Upper lobe of right lung (tissue), 1 donor: ENCODE measurements around the gene RNU5B-1. TPM values are rescaled to one million over a fixed set of nuclear protein-coding genes. Genes with fewer than 3 reads are reported as not detected.

Experiments used
- ATAC-seq: fragments of 200-7000 bp; cut with Tn5 transposase; one replicate; pipeline ENCODE4 v1.9.1; 2020; ENCODE audit warnings: mild to moderate bottlenecking, moderate library complexity
- DNase-seq: peaks from one replicate; pipeline ENCODE4 v3.0.0-alpha.2; 2020
- H3K27ac ChIP-seq: fragments of 200-600 bp; one replicate; pipeline ENCODE4 v1.8.0; 2022
- H3K27me3 ChIP-seq: fragments of 200-600 bp; one replicate; pipeline ENCODE4 v1.8.0; 2022; ENCODE audit warnings: mild to moderate bottlenecking
- H3K36me3 ChIP-seq: fragments of 200-600 bp; one replicate; pipeline ENCODE4 v1.8.0; 2022
- H3K4me1 ChIP-seq: fragments of 200-600 bp; one replicate; pipeline ENCODE4 v1.8.0; 2022
- H3K4me3 ChIP-seq: fragments of 200-600 bp; one replicate; pipeline ENCODE4 v1.8.0; 2022; ENCODE audit warnings: mild to moderate bottlenecking
- H3K9me3 ChIP-seq: fragments of 200-600 bp; one replicate; pipeline ENCODE4 v1.8.0; 2022
- CTCF ChIP-seq: fragments of 200-600 bp; IDR thresholded peaks from one replicate; pipeline ENCODE4 v1.8.0; 2022; ENCODE audit warnings: antibody characterized with exemption
- intact Hi-C: fragments of 100-400 bp; cut with DNase I; formaldehyde crosslinking; loops from one replicate; pipeline ENCODE4 v1.11.0; 2022
- total RNA-seq: library from RNA; stranded (reverse); fragmentation: NEBNext Ultra II Directional; extraction: Animal tissue kit (Norgen Biotek cat#: 25700); gene quantifications from one replicate; pipeline ENCODE4 v1.2.1, GENCODE V29; 2021
- donor health status: DM: no; HTN: yes; CAD: no; lungs with severe emphysema.

RNU5B-1 gene
- total RNA-seq, 1 donor from 2014 or later = 21.6 TPM

- DNase-seq (no peak), ATAC-seq (no peak)
- no peak overlapping the region for H3K27ac ChIP-seq
- intact Hi-C loops = no loop called here
- TF ChIP-seq CTCF = no peak
- H3K4me1 ChIP-seq = peaks cover 12% of the 10 kb centered on the region
- H3K9me3 ChIP-seq = no peaks in the 10 kb centered on the region
- no peaks in the 10 kb centered on the region for H3K36me3 ChIP-seq
- no peak overlapping the region for H3K4me3 ChIP-seq
- no peaks in the 10 kb centered on the region for H3K27me3 ChIP-seq
Measured at GRCh38 chr15:65290228-65290627, 14.2 kb upstream of the RNU5B-1 start.

GRCh38 chr15:65292938-65293518 is 11.4 kb upstream of the RNU5B-1 start:
- DNase-seq (no peak), ATAC-seq (no peak)
- Histone ChIP-seq H3K27ac (no peak overlapping the region), H3K27me3 (no peaks in the 10 kb centered on the region), H3K4me1 (peaks cover 21% of the 10 kb centered on the region), H3K4me3 (no peak overlapping the region), H3K9me3 (no peaks in the 10 kb centered on the region), H3K36me3 (no peaks in the 10 kb centered on the region)
- TF ChIP-seq CTCF = no peak
- intact Hi-C loops = no loop called here

- Histone ChIP-seq H3K27ac (no peak overlapping the region), H3K4me3 (no peak overlapping the region), H3K9me3 (no peaks in the 10 kb centered on the region), H3K4me1 (peaks cover 27% of the 10 kb centered on the region), H3K27me3 (no peaks in the 10 kb centered on the region), H3K36me3 (no peaks in the 10 kb centered on the region)
- DNase-seq (peak; percentile 58), ATAC-seq (no peak)
- TF ChIP-seq CTCF = no peak
- intact Hi-C loops = no loop called here
Measured at GRCh38 chr15:65298731-65299130, 5.7 kb upstream of the RNU5B-1 start.

GRCh38 chr15:65300924-65301441 is 3.5 kb upstream of the RNU5B-1 start:
- no peaks in the 10 kb centered on the region for H3K27me3 ChIP-seq
- H3K27ac ChIP-seq = no peak overlapping the region
- H3K9me3 ChIP-seq = no peaks in the 10 kb centered on the region
- DNase-seq (no peak), ATAC-seq (no peak)
- no peak overlapping the region for H3K4me3 ChIP-seq
- no peaks in the 10 kb centered on the region for H3K36me3 ChIP-seq
- intact Hi-C loops = loop anchor here (10.0 kb wide), 1 partner anchor 116 kb away; the partner anchor contains the start of gene CLPX
- peaks cover 29% of the 10 kb centered on the region for H3K4me1 ChIP-seq
- TF ChIP-seq CTCF = no peak

GRCh38 chr15:65302061-65302460 is 2.4 kb upstream of the RNU5B-1 start:
- DNase-seq (no peak), ATAC-seq (no peak)
- Histone ChIP-seq H3K4me1 (peaks cover 21% of the 10 kb centered on the region), H3K27me3 (no peaks in the 10 kb centered on the region), H3K9me3 (no peaks in the 10 kb centered on the region), H3K27ac (no peak overlapping the region), H3K36me3 (no peaks in the 10 kb centered on the region), H3K4me3 (no peak overlapping the region)
- intact Hi-C loops = loop anchor here (10.0 kb wide), 1 partner anchor 117 kb away; the partner anchor contains the start of gene CLPX
- no peak for TF ChIP-seq CTCF
